GM12891 (cell line): Measurements from ENCODE around the gene ZPBP2.

Experiments
- PAX5 ChIP-seq: IDR thresholded peaks from 2 replicates; pipeline ENCODE4 v1.6.1; 2011; ENCODE audit warnings: low read length, moderate library complexity, mild to moderate bottlenecking; ENCODE audit not compliant: insufficient read depth, severe bottlenecking
- POLR2A ChIP-seq: IDR thresholded peaks from 2 replicates; pipeline ENCODE4 v1.6.1; 2011; ENCODE audit warnings: low read depth, low read length, control low read depth
- POLR2AphosphoS5 ChIP-seq: IDR thresholded peaks from 2 replicates; pipeline ENCODE4 v1.6.1; 2011; ENCODE audit warnings: low read depth, low read length, control low read depth
- POU2F2 ChIP-seq: IDR thresholded peaks from 2 replicates; pipeline ENCODE4 v1.6.1; 2011; ENCODE audit warnings: low read depth, mild to moderate bottlenecking, control low read depth, low read length, moderate library complexity
- TAF1 ChIP-seq: IDR thresholded peaks from 2 replicates; pipeline ENCODE4 v1.6.1; 2011; ENCODE audit warnings: low read depth, low read length, control low read depth

DNA sequence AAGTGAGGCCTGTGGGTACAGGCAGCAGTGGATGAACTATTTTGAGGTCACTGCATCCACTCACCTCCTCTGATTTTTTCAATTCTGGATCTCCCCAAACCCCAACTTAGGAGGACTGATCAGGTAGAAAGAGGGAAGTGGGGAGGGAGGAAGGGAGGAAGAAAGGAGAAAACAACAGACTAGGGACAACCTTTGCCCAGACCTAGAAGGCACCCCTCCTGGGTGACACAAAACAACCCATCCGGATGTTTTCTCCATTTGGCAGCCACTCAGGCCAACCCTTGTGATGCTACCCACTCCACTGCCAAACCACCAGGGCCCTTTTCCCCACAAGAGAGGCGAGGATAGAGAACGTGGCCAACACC, 56.7 kb downstream of the ZPBP2 start:
- no peak for TF ChIP-seq POLR2A
- no peak for TF ChIP-seq TAF1
- TF ChIP-seq POLR2AphosphoS5, result no peak
- no peak for TF ChIP-seq PAX5
- TF ChIP-seq POU2F2, result no peak
